AG10803 (cell line): ENCODE results near the gene EEFSEC.

Experiments
- DNase-seq: peaks from one replicate; pipeline ENCODE4 v3.0.0; 2010; ENCODE audit warnings: low read depth
- H3K4me3 ChIP-seq: 2 replicates; pipeline ENCODE4 v1.5.1; 2011; ENCODE audit warnings: mild to moderate bottlenecking, low read length, control low read depth
- CTCF ChIP-seq: conservative IDR thresholded peaks from 2 replicates; pipeline ENCODE4 v1.5.1; 2011; ENCODE audit warnings: mild to moderate bottlenecking, low read length, control low read depth, inconsistent platforms

Gene EEFSEC

GRCh38 chr3:128297401-128298138, 144.3 kb downstream of the EEFSEC start:
- peak; percentile 51 for DNase-seq
- no peak overlapping the region for H3K4me3 ChIP-seq
- TF ChIP-seq CTCF: no peak

DNA sequence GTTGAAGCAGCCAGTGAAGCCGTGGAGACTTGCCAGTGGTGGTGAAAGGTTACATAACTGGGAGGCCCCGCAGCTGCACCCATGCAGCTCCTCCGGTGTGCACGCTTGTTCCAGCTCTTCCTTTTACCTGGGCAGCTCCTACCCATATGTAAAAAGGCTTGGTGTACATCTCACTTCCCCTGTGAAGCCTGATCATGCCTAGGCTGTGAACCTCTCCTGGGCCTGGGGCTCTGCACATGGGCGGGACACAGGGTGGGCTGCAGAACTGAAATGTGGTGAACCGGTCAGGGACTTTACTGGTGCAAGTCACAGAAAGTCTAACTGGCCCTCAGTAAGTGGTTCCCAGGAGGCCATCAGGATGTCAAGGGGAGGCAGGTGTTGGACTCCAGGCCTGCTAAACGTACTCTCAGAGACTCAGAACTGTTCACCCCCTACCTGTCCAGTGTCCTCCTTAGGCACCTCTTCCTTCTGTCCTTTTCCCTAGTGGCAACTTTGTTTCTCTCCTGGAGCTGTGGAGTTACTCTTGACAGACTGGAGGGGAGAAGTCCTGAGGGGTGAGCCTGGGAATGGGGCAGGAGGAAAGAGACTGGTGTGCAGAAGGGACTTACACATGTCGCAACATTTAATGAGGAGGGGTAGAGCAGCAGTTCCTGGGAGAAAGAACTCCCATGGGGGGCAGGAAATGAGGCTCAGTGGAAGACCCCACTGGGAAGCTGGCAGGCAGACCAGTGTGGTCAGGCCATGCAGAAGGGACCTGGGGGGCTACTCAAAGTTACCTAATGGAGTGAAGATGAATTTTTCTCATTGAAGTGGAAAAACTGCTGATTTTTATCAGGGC, 148.1 kb downstream of the EEFSEC start:
- no peak for DNase-seq
- no peak for TF ChIP-seq CTCF
- H3K4me3 ChIP-seq: no peak overlapping the region

DNA sequence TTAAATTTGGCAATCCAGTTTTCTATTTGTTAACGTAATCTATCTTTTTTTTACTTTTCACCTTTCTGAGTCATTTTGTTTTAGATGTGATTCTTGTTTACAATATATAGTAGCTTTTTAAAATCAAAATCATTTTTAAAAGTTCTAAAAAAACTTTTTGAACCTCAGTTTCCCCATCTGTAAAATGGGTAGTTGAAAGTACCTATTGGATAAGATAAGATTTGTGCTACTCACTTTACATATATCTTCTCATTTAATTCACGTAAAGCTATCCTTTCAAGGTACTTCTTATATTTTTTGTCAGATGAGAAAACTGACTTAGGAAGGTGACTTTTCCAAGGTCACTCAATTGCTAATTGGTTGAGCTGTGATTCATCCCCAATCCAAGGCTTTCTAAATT, 153.2 kb downstream of the EEFSEC start:
- TF ChIP-seq CTCF: no peak
- no peak overlapping the region for H3K4me3 ChIP-seq
- DNase-seq: no peak

- no peak for TF ChIP-seq CTCF
- no peak for DNase-seq
- no peak overlapping the region for H3K4me3 ChIP-seq
These were observed 153.8 kb downstream of the EEFSEC start for GRCh38 chr3:128307029-128307633.

- TF ChIP-seq CTCF: no peak
These were observed 154.6 kb downstream of the EEFSEC start for GRCh38 chr3:128307781-128308469.

DNA sequence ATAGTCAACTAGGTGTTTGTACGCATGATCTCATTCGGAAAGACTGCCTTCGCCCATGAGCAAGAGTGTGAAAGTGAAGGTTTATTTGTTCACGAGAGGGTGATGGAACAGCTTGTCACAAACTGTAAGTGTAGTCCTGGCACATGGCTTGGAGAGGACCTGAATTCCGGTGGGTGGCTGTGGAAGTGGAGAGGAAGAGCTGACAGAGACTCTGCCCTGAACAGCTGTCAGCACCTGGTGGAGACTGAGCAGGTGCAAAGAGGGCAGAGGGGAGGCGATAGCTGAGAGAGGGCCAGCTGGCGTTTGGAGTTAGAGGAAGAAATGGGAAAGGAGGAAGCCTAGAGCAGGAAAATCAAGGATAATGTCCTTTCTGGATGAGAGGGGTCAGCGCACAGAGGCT, 155.7 kb downstream of the EEFSEC start:
- TF ChIP-seq CTCF: no peak

More at GRCh38 chr3:128307781-128308469, 154.6 kb downstream of the EEFSEC start:
- H3K4me3 ChIP-seq: no peak overlapping the region
- no peak for DNase-seq

More for the DNA sequence above, 155.7 kb downstream of the EEFSEC start:
- no peak for DNase-seq
- no peak overlapping the region for H3K4me3 ChIP-seq
